Left ventricle myocardium inferior (tissue), 1 donor: ENCODE measurements around the gene PRPSAP2. TPM values are rescaled to one million over a fixed set of nuclear protein-coding genes. Genes with fewer than 3 reads are reported as not detected.

ENCODE experiments used
- DNase-seq: peaks from one replicate; pipeline ENCODE4 v3.0.0-alpha.2; 2020
- H3K27ac ChIP-seq: fragments of 200-600 bp; replicated peaks from 2 replicates; pipeline ENCODE4 v1.8.0; 2021
- H3K27me3 ChIP-seq: fragments of 200-600 bp; 2 replicates; pipeline ENCODE4 v1.8.0; 2021; ENCODE audit warnings: low read depth
- H3K36me3 ChIP-seq: fragments of 200-600 bp; 2 replicates; pipeline ENCODE4 v1.8.0; 2021
- H3K4me1 ChIP-seq: fragments of 200-600 bp; 2 replicates; pipeline ENCODE4 v1.8.0; 2021
- H3K4me3 ChIP-seq: fragments of 200-600 bp; 2 replicates; pipeline ENCODE4 v1.8.0; 2021; ENCODE audit warnings: mild to moderate bottlenecking, moderate library complexity
- H3K9me3 ChIP-seq: fragments of 200-600 bp; replicated peaks from 2 replicates; pipeline ENCODE4 v1.8.0; 2021
- intact Hi-C: fragments of 100-400 bp; cut with micrococcal nuclease; formaldehyde crosslinking; loops from one replicate; pipeline ENCODE4 v1.11.0; 2022
- total RNA-seq: library from RNA; stranded (reverse); fragmentation: NEBNext Ultra II Directional; extraction: Animal tissue kit (Norgen Biotek cat#: 25700); gene quantifications from one replicate; pipeline ENCODE4 v1.2.1, GENCODE V29; 2021
- TF ChIP-seq, protein P1 (sequence below): fragments of 200-600 bp; IDR thresholded peaks from 2 replicates; pipeline ENCODE4 v1.8.0; 2021; ENCODE audit warnings: antibody characterized with exemption, mild to moderate bottlenecking, borderline replicate concordance
- donor health status: DM: no; HTN: yes; CAD: no; lungs with severe emphysema.

The PRPSAP2 gene
- total RNA-seq, 1 donor from 2014 or later: 22.3 TPM

DNA sequence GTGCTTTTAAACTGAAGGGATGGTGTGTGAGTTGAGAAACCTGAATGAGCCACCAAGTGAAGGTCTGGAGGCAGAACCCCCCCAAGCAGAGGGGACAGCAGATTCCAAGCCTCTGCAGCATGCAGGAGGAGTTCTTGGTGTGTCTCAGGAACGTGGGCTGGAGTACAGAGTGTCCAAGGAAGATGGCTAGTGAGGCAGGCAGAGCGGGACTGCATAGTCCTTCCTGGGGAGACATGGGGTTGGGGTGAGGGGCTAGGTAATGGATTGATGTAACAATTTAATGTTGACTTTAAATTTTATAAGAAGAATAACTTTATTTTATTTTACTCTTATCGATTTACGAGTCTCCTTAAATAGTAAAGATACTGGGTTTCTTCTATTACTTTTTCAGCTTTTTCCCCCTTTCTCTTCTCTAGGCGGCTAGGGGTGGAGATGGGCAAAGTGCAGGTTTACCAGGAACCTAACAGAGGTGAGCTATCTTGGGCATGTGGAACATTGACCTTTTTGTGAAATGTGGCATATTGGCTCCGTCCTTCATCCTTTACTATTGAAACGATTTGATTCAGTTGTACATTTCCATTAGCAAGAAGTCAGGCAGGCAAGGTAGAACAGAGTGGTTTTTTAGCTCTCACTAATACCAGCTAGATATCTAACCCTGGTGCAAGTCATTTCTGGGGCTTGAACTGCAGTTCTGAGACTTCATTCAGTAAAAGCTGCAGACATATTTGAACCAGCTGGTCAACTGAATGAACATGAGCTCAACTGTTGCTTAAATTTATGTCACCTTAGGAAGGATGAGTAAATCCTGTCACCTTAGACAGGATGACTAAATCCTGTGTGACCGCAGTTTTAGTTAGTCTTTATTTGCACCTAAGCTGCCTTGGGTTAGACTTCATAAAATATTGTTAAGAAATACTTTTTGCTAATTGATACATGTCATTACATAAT is 9.2 kb downstream of the PRPSAP2 start:
- H3K4me3 ChIP-seq: no peak overlapping the region
- intact Hi-C loops: no loop called here
- peaks cover 62% of the 10 kb centered on the region for H3K36me3 ChIP-seq
- H3K27me3 ChIP-seq: no peaks in the 10 kb centered on the region
- no peak overlapping the region for H3K27ac ChIP-seq
- no peaks in the 10 kb centered on the region for H3K4me1 ChIP-seq
- no peaks in the 10 kb centered on the region for H3K9me3 ChIP-seq
- TF ChIP-seq, protein P1, sequence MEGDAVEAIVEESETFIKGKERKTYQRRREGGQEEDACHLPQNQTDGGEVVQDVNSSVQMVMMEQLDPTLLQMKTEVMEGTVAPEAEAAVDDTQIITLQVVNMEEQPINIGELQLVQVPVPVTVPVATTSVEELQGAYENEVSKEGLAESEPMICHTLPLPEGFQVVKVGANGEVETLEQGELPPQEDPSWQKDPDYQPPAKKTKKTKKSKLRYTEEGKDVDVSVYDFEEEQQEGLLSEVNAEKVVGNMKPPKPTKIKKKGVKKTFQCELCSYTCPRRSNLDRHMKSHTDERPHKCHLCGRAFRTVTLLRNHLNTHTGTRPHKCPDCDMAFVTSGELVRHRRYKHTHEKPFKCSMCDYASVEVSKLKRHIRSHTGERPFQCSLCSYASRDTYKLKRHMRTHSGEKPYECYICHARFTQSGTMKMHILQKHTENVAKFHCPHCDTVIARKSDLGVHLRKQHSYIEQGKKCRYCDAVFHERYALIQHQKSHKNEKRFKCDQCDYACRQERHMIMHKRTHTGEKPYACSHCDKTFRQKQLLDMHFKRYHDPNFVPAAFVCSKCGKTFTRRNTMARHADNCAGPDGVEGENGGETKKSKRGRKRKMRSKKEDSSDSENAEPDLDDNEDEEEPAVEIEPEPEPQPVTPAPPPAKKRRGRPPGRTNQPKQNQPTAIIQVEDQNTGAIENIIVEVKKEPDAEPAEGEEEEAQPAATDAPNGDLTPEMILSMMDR: no peak
- no peak for DNase-seq

DNA sequence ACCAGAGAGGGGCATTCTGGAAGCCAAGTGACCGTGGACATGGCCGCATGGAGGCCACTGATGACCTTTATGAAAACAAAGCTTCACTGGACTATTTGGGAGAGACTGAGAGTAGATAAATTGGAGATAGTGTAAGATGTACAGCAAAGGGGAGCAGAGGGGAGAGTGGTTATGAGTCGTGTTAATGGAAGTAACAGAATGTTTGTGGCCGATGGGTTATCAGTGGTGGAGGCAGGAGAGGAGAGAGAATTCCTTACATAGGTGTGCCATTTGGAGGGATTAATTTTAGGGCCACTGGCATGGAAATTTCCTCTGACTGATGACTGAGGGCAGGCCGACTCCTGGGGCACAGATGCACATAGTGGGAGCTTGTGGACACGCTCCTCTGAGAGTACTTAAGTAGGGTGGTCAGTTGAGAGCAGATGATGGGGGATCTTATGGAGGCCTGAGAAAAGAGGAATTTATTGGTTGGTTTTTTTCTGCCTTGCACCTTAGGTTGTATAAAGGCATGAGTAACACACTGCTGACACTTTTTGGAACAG is 19.2 kb downstream of the PRPSAP2 start:
- Histone ChIP-seq H3K36me3 (peaks cover 98% of the 10 kb centered on the region), H3K9me3 (no peaks in the 10 kb centered on the region), H3K27me3 (no peaks in the 10 kb centered on the region), H3K4me1 (no peaks in the 10 kb centered on the region), H3K27ac (no peak overlapping the region), H3K4me3 (no peak overlapping the region)
- TF ChIP-seq, protein P1: no peak
- DNase-seq: no peak
- intact Hi-C loops: no loop called here

DNA sequence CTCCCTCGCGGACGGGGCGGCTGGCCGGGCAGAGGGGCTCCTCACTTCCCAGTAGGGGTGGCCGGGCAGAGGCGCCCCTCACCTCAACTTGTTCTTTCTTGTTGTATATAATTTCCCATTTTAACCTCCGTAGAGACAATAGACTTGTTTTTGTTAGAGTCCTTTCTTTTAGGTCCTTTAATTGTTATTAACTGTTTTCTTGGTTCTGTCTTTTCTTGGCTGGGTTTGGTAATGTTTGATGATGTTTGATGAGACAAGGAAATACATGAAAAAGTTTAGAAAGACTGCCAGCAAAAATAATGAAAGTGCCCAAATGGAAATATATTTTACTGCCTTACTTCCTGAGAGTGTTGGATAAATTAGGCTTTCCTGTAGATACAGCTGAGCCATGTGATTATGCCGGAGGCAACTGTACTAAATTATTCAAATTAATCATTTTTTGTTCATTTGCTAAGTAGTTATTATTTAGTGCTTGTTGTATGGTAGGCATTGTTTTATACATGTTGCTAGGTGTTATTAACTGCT is 30.9 kb downstream of the PRPSAP2 start:
- peaks cover 71% of the 10 kb centered on the region for H3K36me3 ChIP-seq
- H3K27ac ChIP-seq: no peak overlapping the region

DNA sequence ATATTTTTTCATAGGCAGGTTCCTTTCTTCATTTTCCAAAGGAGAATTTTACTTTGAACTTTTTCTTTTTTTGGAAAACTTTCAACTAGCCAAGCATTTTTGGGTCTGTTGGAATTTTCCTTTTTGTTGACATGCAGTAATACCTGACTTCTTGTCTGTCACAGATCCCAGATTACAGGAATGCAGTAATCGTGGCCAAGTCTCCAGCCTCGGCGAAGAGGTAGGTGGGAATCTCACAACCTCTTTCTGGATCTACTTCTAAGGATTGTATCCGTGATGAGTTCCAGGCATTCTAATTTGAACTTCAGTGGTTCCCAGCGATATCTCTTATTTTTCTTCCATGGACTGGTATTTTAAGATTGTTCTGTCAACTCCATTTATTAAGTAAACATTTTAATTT is 31.7 kb downstream of the PRPSAP2 start:
- no peak overlapping the region for H3K27ac ChIP-seq
- no peaks in the 10 kb centered on the region for H3K27me3 ChIP-seq
- TF ChIP-seq, protein P1: no peak
- peaks cover 71% of the 10 kb centered on the region for H3K36me3 ChIP-seq
- intact Hi-C loops: no loop called here
- peaks cover 4% of the 10 kb centered on the region for H3K9me3 ChIP-seq
- DNase-seq: no peak
- H3K4me1 ChIP-seq: peaks cover 15% of the 10 kb centered on the region
- no peak overlapping the region for H3K4me3 ChIP-seq

More for the DNA sequence above, 30.9 kb downstream of the PRPSAP2 start:
- Histone ChIP-seq H3K4me1 (peaks cover 15% of the 10 kb centered on the region), H3K9me3 (no peaks in the 10 kb centered on the region), H3K27me3 (no peaks in the 10 kb centered on the region), H3K4me3 (no peak overlapping the region)
- intact Hi-C loops: no loop called here
- TF ChIP-seq, protein P1: no peak
- DNase-seq: no peak

DNA sequence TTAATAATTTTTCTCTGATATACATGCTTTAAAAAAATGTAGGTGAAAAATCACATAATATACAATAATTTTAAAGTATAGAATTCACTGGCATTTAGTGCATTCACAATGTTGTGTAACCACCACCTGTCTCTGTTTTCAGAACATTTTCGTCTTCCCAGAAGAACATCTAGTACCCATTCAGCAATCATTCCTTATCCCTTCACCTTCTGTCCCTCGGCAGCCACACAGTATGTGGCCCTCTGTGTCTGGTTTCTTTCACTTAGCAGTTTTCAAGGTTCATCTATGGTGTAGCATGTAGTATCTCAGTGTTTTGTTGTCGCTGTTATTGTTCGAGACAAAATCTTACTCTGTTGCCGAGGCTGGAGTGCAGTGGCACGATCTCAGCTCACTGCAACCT is 33.6 kb downstream of the PRPSAP2 start:
- Histone ChIP-seq H3K27ac (peak overlapping the region; percentile 44), H3K4me1 (peaks cover 15% of the 10 kb centered on the region), H3K27me3 (no peaks in the 10 kb centered on the region), H3K36me3 (peaks cover 71% of the 10 kb centered on the region), H3K4me3 (no peak overlapping the region), H3K9me3 (peaks cover 13% of the 10 kb centered on the region)
- intact Hi-C loops: no loop called here
- TF ChIP-seq, protein P1: no peak
- DNase-seq: no peak
